GM23338 (cell line): ENCODE results near the gene ZNF516. TPM values are rescaled to one million over a fixed set of nuclear protein-coding genes. Genes with fewer than 3 reads are reported as not detected.

Source experiments
- ATAC-seq: fragments of 200-7000 bp; cut with Tn5 transposase; 3 replicates; pipeline ENCODE4 v1.9.1; 2020
- DNase-seq: peaks from one replicate; pipeline ENCODE4 v3.0.0-alpha.2; 2015; ENCODE audit warnings: low spot score
- H2AFZ ChIP-seq: fragments of 200-600 bp; sonication (generic); 2 replicates; pipeline ENCODE4 v1.8.0; 2016; ENCODE audit warnings: antibody characterized with exemption, mild to moderate bottlenecking, moderate library complexity
- H3F3A ChIP-seq: fragments of 200-600 bp; sonication (generic); replicated peaks from 2 replicates; pipeline ENCODE4 v1.8.0; 2017; ENCODE audit warnings: antibody characterized with exemption, mixed run types, low read depth
- H3K27ac ChIP-seq: fragments of 200-600 bp; sonication (generic); 2 replicates; pipeline ENCODE4 v1.6.1; 2016; ENCODE audit warnings: low read depth
- H3K27me3 ChIP-seq: fragments of 200-600 bp; sonication (generic); 2 replicates; pipeline ENCODE4 v1.8.0; 2016; ENCODE audit warnings: mild to moderate bottlenecking, mixed run types, moderate library complexity; ENCODE audit not compliant: insufficient read depth
- H3K36me3 ChIP-seq: fragments of 200-600 bp; sonication (generic); 2 replicates; pipeline ENCODE4 v1.8.0; 2016; ENCODE audit warnings: mild to moderate bottlenecking; ENCODE audit not compliant: insufficient read depth
- H3K4me1 ChIP-seq: fragments of 200-600 bp; sonication (generic); 2 replicates; pipeline ENCODE4 v1.8.0; 2016; ENCODE audit warnings: mild to moderate bottlenecking, moderate library complexity; ENCODE audit not compliant: insufficient read depth
- H3K4me2 ChIP-seq: fragments of 200-600 bp; sonication (generic); 2 replicates; pipeline ENCODE4 v1.7.1; 2017; ENCODE audit warnings: mixed run types
- H3K4me3 ChIP-seq: fragments of 200-600 bp; sonication (generic); 2 replicates; pipeline ENCODE4 v1.6.1; 2016; ENCODE audit warnings: mixed run types
- H3K79me2 ChIP-seq: fragments of 200-600 bp; sonication (generic); replicated peaks from 2 replicates; pipeline ENCODE4 v1.8.0; 2017; ENCODE audit warnings: mild to moderate bottlenecking; ENCODE audit not compliant: insufficient read depth
- H3K9me2 ChIP-seq: fragments of 200-600 bp; sonication (generic); 2 replicates; pipeline ENCODE4 v1.8.0; 2017; ENCODE audit not compliant: insufficient read depth
- H4K20me1 ChIP-seq: fragments of 200-600 bp; sonication (generic); replicated peaks from 2 replicates; pipeline ENCODE4 v1.8.0; 2017; ENCODE audit warnings: mild to moderate bottlenecking; ENCODE audit not compliant: insufficient read depth
- H3K27ac Mint-ChIP-seq: 2 replicates; pipeline ENCODE4 v1.8.0; 2020; ENCODE audit warnings: inconsistent platforms, mild to moderate bottlenecking, moderate library complexity, mixed read lengths
- H3K27me3 Mint-ChIP-seq: 3 replicates; pipeline ENCODE4 v1.8.0; 2022; ENCODE audit warnings: low read depth, mild to moderate bottlenecking, moderate library complexity, mixed read lengths, inconsistent platforms; ENCODE audit not compliant: insufficient read depth, poor library complexity
- H3K36me3 Mint-ChIP-seq: 3 replicates; pipeline ENCODE4 v1.8.0; 2021; ENCODE audit warnings: low read depth, mild to moderate bottlenecking, inconsistent platforms, moderate library complexity, mixed read lengths
- H3K4me1 Mint-ChIP-seq: 3 replicates; pipeline ENCODE4 v1.8.0; 2020; ENCODE audit warnings: mild to moderate bottlenecking, inconsistent platforms, mixed read lengths
- H3K4me3 Mint-ChIP-seq: 3 replicates; pipeline ENCODE4 v1.8.0; 2021; ENCODE audit warnings: moderate library complexity, mild to moderate bottlenecking, inconsistent platforms, mixed read lengths
- H3K9me3 Mint-ChIP-seq: 3 replicates; pipeline ENCODE4 v1.8.0; 2020; ENCODE audit warnings: moderate library complexity, mild to moderate bottlenecking, inconsistent platforms, mixed read lengths
- JUNB ChIP-seq: IDR thresholded peaks from one replicate; pipeline ENCODE4 v1.6.1; 2016; ENCODE audit warnings: antibody characterized with exemption; ENCODE audit not compliant: unreplicated experiment
- POLR2AphosphoS5 ChIP-seq: IDR thresholded peaks from 2 replicates; pipeline ENCODE4 v1.6.1; 2016; ENCODE audit warnings: antibody characterized with exemption, low read depth
- ZNF462 ChIP-seq: fragments of 250-450 bp; sonication (Bioruptor Pico); IDR thresholded peaks from 2 replicates; pipeline ENCODE4 v1.5.0; 2020; ENCODE audit warnings: mild to moderate bottlenecking, moderate library complexity
- polyA plus RNA-seq: library from polyadenylated mRNA; unstranded; fragments of >200 nt; fragmentation: Nextera tagmentation; extraction: Ambion mirVana; gene quantifications from 2 replicates; pipeline ENCODE4 v1.2.1, GENCODE V29; 2016
- total RNA-seq: library from RNA; depleted of rRNA; stranded (reverse); fragments of >200 nt; shearing (Covaris generic); gene quantifications from 2 replicates; pipeline ENCODE4 v1.2.3, GENCODE V29; 2014
- TF ChIP-seq, protein P1 (sequence below), 2 experiments: fragments of 200-600 bp in 1 of 2; sonication (generic) in 1 of 2; conservative IDR thresholded peaks; 2 replicates each; pipeline versions ENCODE4 v1.5.1 to v1.6.1; 2016 to 2017; ENCODE audit warnings: antibody characterized with exemption in 2 of 2, low read depth in 2 of 2, mild to moderate bottlenecking in 2 of 2, moderate library complexity in 1 of 2
- TF ChIP-seq, protein P2 (sequence below): IDR thresholded peaks from one replicate; pipeline ENCODE4 v1.6.1; 2018; ENCODE audit warnings: antibody characterized with exemption; ENCODE audit not compliant: unreplicated experiment
- TF ChIP-seq, protein P3 (sequence below): IDR thresholded peaks from 2 replicates; pipeline ENCODE4 v1.6.1; 2016; ENCODE audit warnings: antibody characterized with exemption

The ZNF516 gene
- total and polyA plus RNA-seq, 2 experiments from 2014 or later: 11.9 to 24.2 TPM

GRCh38 chr18:76528477-76529432 lies 33.7 kb upstream of the ZNF516 start:
- ATAC-seq: peak; percentile 78
- Histone ChIP-seq H3K79me2 (no peaks in the 10 kb centered on the region), H3F3A (no peaks in the 10 kb centered on the region), H3K4me1 (peaks cover 28% of the 10 kb centered on the region), H3K4me3 (peak overlapping the region; percentile 31), H4K20me1 (no peaks in the 10 kb centered on the region), H3K36me3 (no peaks in the 10 kb centered on the region), H3K9me2 (no peaks in the 10 kb centered on the region), H3K27me3 (no peaks in the 10 kb centered on the region), H2AFZ (peak overlapping the region; percentile 88), H3K4me2 (peak overlapping the region; percentile 68), H3K27ac (no peak overlapping the region)
- no peak overlapping the region for H3K27ac Mint-ChIP-seq
- peak overlapping the region; percentile 43 for H3K4me3 Mint-ChIP-seq
- H3K27me3 Mint-ChIP-seq: peaks cover 17% of the 10 kb centered on the region
- peak; percentile 48 for DNase-seq
- H3K9me3 Mint-ChIP-seq: no peaks in the 10 kb centered on the region
- peaks cover 23% of the 10 kb centered on the region for H3K4me1 Mint-ChIP-seq
- H3K36me3 Mint-ChIP-seq: no peaks in the 10 kb centered on the region
- TF ChIP-seq, protein P1, sequence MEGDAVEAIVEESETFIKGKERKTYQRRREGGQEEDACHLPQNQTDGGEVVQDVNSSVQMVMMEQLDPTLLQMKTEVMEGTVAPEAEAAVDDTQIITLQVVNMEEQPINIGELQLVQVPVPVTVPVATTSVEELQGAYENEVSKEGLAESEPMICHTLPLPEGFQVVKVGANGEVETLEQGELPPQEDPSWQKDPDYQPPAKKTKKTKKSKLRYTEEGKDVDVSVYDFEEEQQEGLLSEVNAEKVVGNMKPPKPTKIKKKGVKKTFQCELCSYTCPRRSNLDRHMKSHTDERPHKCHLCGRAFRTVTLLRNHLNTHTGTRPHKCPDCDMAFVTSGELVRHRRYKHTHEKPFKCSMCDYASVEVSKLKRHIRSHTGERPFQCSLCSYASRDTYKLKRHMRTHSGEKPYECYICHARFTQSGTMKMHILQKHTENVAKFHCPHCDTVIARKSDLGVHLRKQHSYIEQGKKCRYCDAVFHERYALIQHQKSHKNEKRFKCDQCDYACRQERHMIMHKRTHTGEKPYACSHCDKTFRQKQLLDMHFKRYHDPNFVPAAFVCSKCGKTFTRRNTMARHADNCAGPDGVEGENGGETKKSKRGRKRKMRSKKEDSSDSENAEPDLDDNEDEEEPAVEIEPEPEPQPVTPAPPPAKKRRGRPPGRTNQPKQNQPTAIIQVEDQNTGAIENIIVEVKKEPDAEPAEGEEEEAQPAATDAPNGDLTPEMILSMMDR (conservative IDR thresholded peaks at IDR 0.05; ENCODE audit: low read depth in 2 of 2): peak in 1 of 2 experiments; percentile 22; a peak in 2 of 4 replicates
- TF ChIP-seq POLR2AphosphoS5: no peak

DNA sequence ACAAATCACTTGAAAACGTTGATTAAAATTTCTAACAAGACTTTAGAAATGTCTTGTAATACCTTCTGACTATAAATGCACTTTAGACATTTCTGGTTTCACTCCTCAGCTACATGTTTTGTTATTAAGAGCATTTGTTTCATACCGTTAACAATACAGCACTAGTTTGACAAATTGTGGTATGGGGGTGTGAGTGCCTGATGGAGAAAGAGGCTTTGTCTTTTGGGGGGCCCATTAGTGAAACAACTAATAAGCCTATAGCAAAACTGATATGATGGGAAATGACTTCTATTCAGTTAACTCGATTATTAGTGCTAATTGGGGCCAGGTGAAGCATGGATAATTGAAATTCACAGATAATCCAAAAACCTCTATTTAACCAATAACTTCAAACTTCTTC lies 30.9 kb upstream of the ZNF516 start:
- Histone ChIP-seq H3K4me2 (no peak overlapping the region), H2AFZ (no peak overlapping the region), H3K27me3 (no peaks in the 10 kb centered on the region), H3K79me2 (no peaks in the 10 kb centered on the region), H3K4me1 (peaks cover 42% of the 10 kb centered on the region), H4K20me1 (no peaks in the 10 kb centered on the region), H3K4me3 (no peak overlapping the region), H3K36me3 (no peaks in the 10 kb centered on the region), H3F3A (no peaks in the 10 kb centered on the region), H3K27ac (no peak overlapping the region), H3K9me2 (no peaks in the 10 kb centered on the region)
- peaks cover 15% of the 10 kb centered on the region for H3K27me3 Mint-ChIP-seq
- ATAC-seq (no peak), DNase-seq (no peak)
- no peaks in the 10 kb centered on the region for H3K36me3 Mint-ChIP-seq
- no peak overlapping the region for H3K4me3 Mint-ChIP-seq
- H3K27ac Mint-ChIP-seq: no peak overlapping the region
- H3K4me1 Mint-ChIP-seq: peaks cover 37% of the 10 kb centered on the region
- H3K9me3 Mint-ChIP-seq: no peaks in the 10 kb centered on the region
- TF ChIP-seq, protein P2, sequence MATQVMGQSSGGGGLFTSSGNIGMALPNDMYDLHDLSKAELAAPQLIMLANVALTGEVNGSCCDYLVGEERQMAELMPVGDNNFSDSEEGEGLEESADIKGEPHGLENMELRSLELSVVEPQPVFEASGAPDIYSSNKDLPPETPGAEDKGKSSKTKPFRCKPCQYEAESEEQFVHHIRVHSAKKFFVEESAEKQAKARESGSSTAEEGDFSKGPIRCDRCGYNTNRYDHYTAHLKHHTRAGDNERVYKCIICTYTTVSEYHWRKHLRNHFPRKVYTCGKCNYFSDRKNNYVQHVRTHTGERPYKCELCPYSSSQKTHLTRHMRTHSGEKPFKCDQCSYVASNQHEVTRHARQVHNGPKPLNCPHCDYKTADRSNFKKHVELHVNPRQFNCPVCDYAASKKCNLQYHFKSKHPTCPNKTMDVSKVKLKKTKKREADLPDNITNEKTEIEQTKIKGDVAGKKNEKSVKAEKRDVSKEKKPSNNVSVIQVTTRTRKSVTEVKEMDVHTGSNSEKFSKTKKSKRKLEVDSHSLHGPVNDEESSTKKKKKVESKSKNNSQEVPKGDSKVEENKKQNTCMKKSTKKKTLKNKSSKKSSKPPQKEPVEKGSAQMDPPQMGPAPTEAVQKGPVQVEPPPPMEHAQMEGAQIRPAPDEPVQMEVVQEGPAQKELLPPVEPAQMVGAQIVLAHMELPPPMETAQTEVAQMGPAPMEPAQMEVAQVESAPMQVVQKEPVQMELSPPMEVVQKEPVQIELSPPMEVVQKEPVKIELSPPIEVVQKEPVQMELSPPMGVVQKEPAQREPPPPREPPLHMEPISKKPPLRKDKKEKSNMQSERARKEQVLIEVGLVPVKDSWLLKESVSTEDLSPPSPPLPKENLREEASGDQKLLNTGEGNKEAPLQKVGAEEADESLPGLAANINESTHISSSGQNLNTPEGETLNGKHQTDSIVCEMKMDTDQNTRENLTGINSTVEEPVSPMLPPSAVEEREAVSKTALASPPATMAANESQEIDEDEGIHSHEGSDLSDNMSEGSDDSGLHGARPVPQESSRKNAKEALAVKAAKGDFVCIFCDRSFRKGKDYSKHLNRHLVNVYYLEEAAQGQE: no peak
- TF ChIP-seq, protein P3, sequence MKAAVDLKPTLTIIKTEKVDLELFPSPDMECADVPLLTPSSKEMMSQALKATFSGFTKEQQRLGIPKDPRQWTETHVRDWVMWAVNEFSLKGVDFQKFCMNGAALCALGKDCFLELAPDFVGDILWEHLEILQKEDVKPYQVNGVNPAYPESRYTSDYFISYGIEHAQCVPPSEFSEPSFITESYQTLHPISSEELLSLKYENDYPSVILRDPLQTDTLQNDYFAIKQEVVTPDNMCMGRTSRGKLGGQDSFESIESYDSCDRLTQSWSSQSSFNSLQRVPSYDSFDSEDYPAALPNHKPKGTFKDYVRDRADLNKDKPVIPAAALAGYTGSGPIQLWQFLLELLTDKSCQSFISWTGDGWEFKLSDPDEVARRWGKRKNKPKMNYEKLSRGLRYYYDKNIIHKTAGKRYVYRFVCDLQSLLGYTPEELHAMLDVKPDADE: no peak
- no peak for TF ChIP-seq ZNF462 (CRISPR knock-in tag)
- TF ChIP-seq JUNB: no peak
